B cell (primary cell): ENCODE results near the gene CCDC30. TPM values are rescaled to one million over a fixed set of nuclear protein-coding genes. Genes with fewer than 3 reads are reported as not detected.

ENCODE experiments used
- ATAC-seq: fragments of 200-7000 bp; cut with Tn5 transposase; one replicate; pipeline ENCODE4 v1.10.0; 2021; ENCODE audit warnings: low read depth, mild to moderate bottlenecking, moderate number of reproducible peaks, moderate library complexity
- CTCF ChIA-PET: fragments of 350-600 bp; sonication (Branson Sonifier 250); formaldehyde crosslinking; loops from one replicate; lab custom pipeline; 2021; ENCODE audit warnings: antibody characterized with exemption, inconsistent platforms; lab: Charles Lee
- POLR2A ChIA-PET: fragments of 350-600 bp; sonication (Branson Sonifier 250); formaldehyde crosslinking; loops from one replicate; lab custom pipeline; 2021; ENCODE audit warnings: antibody characterized with exemption; lab: Charles Lee
- DNase-seq: peaks from one replicate; pipeline ENCODE4 v3.0.0; 2013
- H2AFZ ChIP-seq: 2 replicates; pipeline ENCODE4 v1.6.1; 2012; ENCODE audit warnings: mild to moderate bottlenecking, low read depth, low read length; ENCODE audit not compliant: insufficient read depth, poor library complexity, severe bottlenecking
- H3K27ac ChIP-seq, 2 donors: 1 replicate in 1 of 2; 2 replicates in 1 of 2; pipeline ENCODE4 v1.5.1; 2012 to 2013; ENCODE audit warnings: low read length in 2 of 2, mild to moderate bottlenecking in 2 of 2, moderate library complexity in 1 of 2
- H3K27me3 ChIP-seq, 4 experiments: fragments of 200-600 bp in 1 of 4; sonication (generic) in 1 of 4; replicated peaks in 1 of 4; 1 replicate in 2 of 4; 2 replicates in 2 of 4; pipeline versions ENCODE4 v1.6.1 to v1.7.0; 2013 to 2016; ENCODE audit warnings: low read length in 3 of 4, mild to moderate bottlenecking in 2 of 4, mixed read lengths in 1 of 4, moderate library complexity in 1 of 4; ENCODE audit not compliant: insufficient read depth in 4 of 4, control insufficient read depth in 3 of 4; ENCODE audit errors: control extremely low read depth in 1 of 4
- H3K36me3 ChIP-seq, 2 experiments: replicated peaks in 1 of 2; 1 replicate in 1 of 2; 2 replicates in 1 of 2; pipeline versions ENCODE4 v1.6.1 to v1.7.1; 2013; ENCODE audit warnings: low read length in 1 of 2; ENCODE audit not compliant: insufficient read depth in 2 of 2, control insufficient read depth in 1 of 2; ENCODE audit errors: control extremely low read depth in 1 of 2, extremely low read depth in 1 of 2
- H3K4me1 ChIP-seq, 2 donors: fragments of 200-600 bp in 1 of 2; sonication (generic) in 1 of 2; 1 replicate in 1 of 2; 2 replicates in 1 of 2; pipeline versions ENCODE4 v1.5.1 to v1.6.1; 2013 to 2017; ENCODE audit warnings: low read length in 2 of 2; ENCODE audit not compliant: control insufficient read depth in 2 of 2, insufficient read depth in 2 of 2
- H3K4me2 ChIP-seq: replicated peaks from 2 replicates; pipeline ENCODE3; 2012; ENCODE audit warnings: mild to moderate bottlenecking, low read depth, low read length; ENCODE audit not compliant: poor library complexity, severe bottlenecking
- H3K4me3 ChIP-seq, 5 experiments: fragments of 200-600 bp in 1 of 5; sonication (generic) in 1 of 5; 1 replicate in 3 of 5; 2 replicates in 2 of 5; pipeline versions ENCODE4 v1.5.1 to v1.7.0; 2011 to 2016; ENCODE audit warnings: low read length in 4 of 5, mild to moderate bottlenecking in 4 of 5, low read depth in 2 of 5, control low read depth in 1 of 5, moderate library complexity in 1 of 5; ENCODE audit not compliant: insufficient read depth in 1 of 5; ENCODE audit errors: control extremely low read depth in 1 of 5, extremely low read depth in 1 of 5
- H3K79me2 ChIP-seq: fragments of 200-600 bp; sonication (generic); one replicate; pipeline ENCODE4 v1.6.0; 2016; ENCODE audit warnings: low read length; ENCODE audit not compliant: control insufficient read depth, insufficient read depth
- H3K9ac ChIP-seq: fragments of 200-600 bp; sonication (generic); 2 replicates; pipeline ENCODE4 v1.6.1; 2017; ENCODE audit warnings: mild to moderate bottlenecking, low read length, moderate library complexity
- H3K9me3 ChIP-seq, 3 donors: one replicate each; pipeline versions ENCODE4 v1.6.1 to v1.7.1; 2013; ENCODE audit warnings: low read length in 2 of 3; ENCODE audit not compliant: control insufficient read depth in 2 of 3, insufficient read depth in 1 of 3; ENCODE audit errors: control extremely low read depth in 1 of 3
- H4K20me1 ChIP-seq: 2 replicates; pipeline ENCODE4 v1.6.0; 2012; ENCODE audit warnings: mild to moderate bottlenecking, low read length; ENCODE audit not compliant: insufficient read depth, control insufficient read depth, poor library complexity, severe bottlenecking
- H3K27ac Mint-ChIP-seq: one replicate; pipeline ENCODE4 v1.8.0; 2021; ENCODE audit warnings: mixed read lengths
- H3K27me3 Mint-ChIP-seq: one replicate; pipeline ENCODE4 v1.8.0; 2021; ENCODE audit warnings: mixed read lengths
- H3K4me1 Mint-ChIP-seq: one replicate; pipeline ENCODE4 v1.8.0; 2021; ENCODE audit warnings: mixed read lengths
- H3K4me3 Mint-ChIP-seq: one replicate; pipeline ENCODE4 v1.8.0; 2021; ENCODE audit warnings: mixed read lengths
- H3K9me3 Mint-ChIP-seq: one replicate; pipeline ENCODE4 v1.8.0; 2022; ENCODE audit warnings: mixed read lengths; ENCODE audit not compliant: insufficient read depth
- CTCF ChIP-seq: fragments of 200-600 bp; IDR thresholded peaks from one replicate; pipeline ENCODE4 v1.8.0; 2022; ENCODE audit warnings: antibody characterized with exemption, mild to moderate bottlenecking
- EZH2 ChIP-seq: IDR thresholded peaks from 2 replicates; pipeline ENCODE4 v1.6.1; 2012; ENCODE audit warnings: borderline replicate concordance, low read depth, mild to moderate bottlenecking, moderate library complexity, low read length; ENCODE audit not compliant: insufficient read depth, poor library complexity, severe bottlenecking
- WGBS: methylation state at CpG from one replicate; pipeline ENCODE4 v1.1.5; 2013; ENCODE audit warnings: missing lambda C conversion rate; ENCODE audit not compliant: insufficient coverage; 5-methylcytosine and 5-hydroxymethylcytosine counted together
- intact Hi-C: fragments of 100-400 bp; cut with micrococcal nuclease; formaldehyde crosslinking; loops from one replicate; pipeline ENCODE4 v1.10.0; 2022
- polyA plus RNA-seq: library from polyadenylated mRNA; depleted of rRNA; stranded (reverse); fragments of >200 nt; gene quantifications from 2 replicates; pipeline ENCODE4 v1.2.3, GENCODE V29; 2012
- total RNA-seq, 2 donors: library from RNA; stranded (reverse); fragments of 120-200 nt in 1 of 2; gene quantifications; 1 replicate in 1 of 2; 2 replicates in 1 of 2; pipeline versions ENCODE4 v1.2.3 to v1.2.4, GENCODE V29; 2013 to 2022

CCDC30 gene
- total and polyA plus RNA-seq, 2 donors (not counting 1 experiment from before 2014, with no cell fraction given), result 1.4 to 7.4 TPM

- Histone ChIP-seq H3K27ac (peak overlapping the region; percentile 96 to 98), H3K4me3 (peak overlapping the region; percentile 26 to 99 (median 90)), H2AFZ (peak overlapping the region; percentile 94), H3K27me3 (no peaks in the 10 kb centered on the region), H3K9me3 (no peaks in the 10 kb centered on the region), H3K36me3 (peaks cover 0 to 32% of the 10 kb centered on the region in 2 experiments), H3K79me2 (peaks cover 19% of the 10 kb centered on the region), H3K9ac (peak overlapping the region; percentile 92), H3K4me1 (peaks cover 18 to 21% of the 10 kb centered on the region in 2 donors), H4K20me1 (no peaks in the 10 kb centered on the region), H3K4me2 (peak overlapping the region; percentile 82)
- Mint-ChIP-seq H3K4me3 (peak overlapping the region; percentile 99), H3K27me3 (no peaks in the 10 kb centered on the region), H3K9me3 (no peaks in the 10 kb centered on the region), H3K27ac (peak overlapping the region; percentile 99), H3K4me1 (peaks cover 42% of the 10 kb centered on the region)
- CTCF ChIA-PET, result no interaction called here
- DNase-seq (no peak), ATAC-seq (peak; percentile 35)
- 1% methylated on average over 23 of the region's 23 CpGs for WGBS
- POLR2A ChIA-PET, result interaction anchor here (0.8 to 1.5 kb wide), 2 partner anchors 202 to 226 kb away, joined by 3 to 5 read pairs; partner anchors contain the start of genes PPIH and YBX1
- intact Hi-C loops, result loop anchor here (1.0 to 10.0 kb wide), 7 partner anchors 121 to 1518 kb away; partner anchors contain the start of genes ATP6V0B, B4GALT2, C1orf50 and DPH2
- TF ChIP-seq EZH2 (no peak), CTCF (no peak)
Measured at GRCh38 chr1:42456754-42457089, 6.4 kb upstream of the CCDC30 start.

- Mint-ChIP-seq H3K9me3 (no peaks in the 10 kb centered on the region), H3K4me1 (peaks cover 53% of the 10 kb centered on the region), H3K27me3 (no peaks in the 10 kb centered on the region), H3K4me3 (no peak overlapping the region), H3K27ac (no peak overlapping the region)
- Histone ChIP-seq H4K20me1 (no peaks in the 10 kb centered on the region), H3K4me2 (no peak overlapping the region), H3K9ac (no peak overlapping the region), H3K4me1 (peaks cover 27 to 28% of the 10 kb centered on the region in 2 donors), H3K9me3 (no peaks in the 10 kb centered on the region), H3K79me2 (peaks cover 19% of the 10 kb centered on the region), H3K4me3 (no peak overlapping the region), H2AFZ (no peak overlapping the region), H3K36me3 (peaks cover 0 to 32% of the 10 kb centered on the region in 2 experiments), H3K27ac (peak overlapping the region in 1 of 2 donors; percentile 47), H3K27me3 (no peaks in the 10 kb centered on the region)
- CTCF ChIA-PET, result no interaction called here
- ATAC-seq, result no peak
- DNase-seq, result no peak
- no CpG with 5 or more reads among the region's 2 CpGs for WGBS
- intact Hi-C loops, result no loop called here
- TF ChIP-seq CTCF (no peak), EZH2 (no peak)
- POLR2A ChIA-PET, result no interaction called here
Measured at GRCh38 chr1:42461196-42461595, 1.9 kb upstream of the CCDC30 start.
